GM12865 (cell line): ENCODE data around the gene SUGP2.

Source experiments
- DNase-seq: peaks from one replicate; pipeline ENCODE4 v3.0.0; 2010; ENCODE audit warnings: low read depth
- H3K4me3 ChIP-seq: 2 replicates; pipeline ENCODE4 v1.5.1; 2011; ENCODE audit warnings: mild to moderate bottlenecking, low read depth, low read length, control low read depth
- CTCF ChIP-seq: IDR thresholded peaks from 2 replicates; pipeline ENCODE4 v1.5.1; 2011; ENCODE audit warnings: low read length, control low read depth, low read depth, inconsistent platforms; ENCODE audit not compliant: insufficient read depth; ENCODE audit errors: missing control alignments

The SUGP2 gene

GRCh38 chr19:18972301-18972811 lies 61.0 kb downstream of the SUGP2 start:
- no peak for TF ChIP-seq CTCF
- DNase-seq: no peak

GRCh38 chr19:18969931-18970659 lies 63.2 kb downstream of the SUGP2 start:
- no peak for DNase-seq
- H3K4me3 ChIP-seq: no peak overlapping the region
- TF ChIP-seq CTCF: no peak

More at GRCh38 chr19:18972301-18972811, 61.0 kb downstream of the SUGP2 start:
- H3K4me3 ChIP-seq: no peak overlapping the region

- TF ChIP-seq CTCF: no peak
- no peak for DNase-seq
- no peak overlapping the region for H3K4me3 ChIP-seq
These were observed 65.8 kb downstream of the SUGP2 start for GRCh38 chr19:18967358-18968146.

GRCh38 chr19:18966307-18966706 lies 67.0 kb downstream of the SUGP2 start:
- TF ChIP-seq CTCF: no peak
- H3K4me3 ChIP-seq: no peak overlapping the region
- DNase-seq: no peak

- no peak for TF ChIP-seq CTCF
- no peak for DNase-seq
- H3K4me3 ChIP-seq: no peak overlapping the region
These were observed 69.2 kb downstream of the SUGP2 start for GRCh38 chr19:18964121-18964520.

GRCh38 chr19:18961767-18962620 lies 71.3 kb downstream of the SUGP2 start:
- H3K4me3 ChIP-seq: no peak overlapping the region
- no peak for TF ChIP-seq CTCF
- DNase-seq: no peak
